K562 (cell line): ENCODE measurements around the gene RNF32. TPM values are rescaled to one million over a fixed set of nuclear protein-coding genes. Genes with fewer than 3 reads are reported as not detected.

Experiments
- AFF4 ChIP-seq: sonication (generic); formaldehyde crosslinking; IDR thresholded peaks from 2 replicates; pipeline ENCODE4 v1.8.0; 2023; ENCODE audit warnings: mild to moderate bottlenecking, missing genetic modification reagents
- E2F3 ChIP-seq: fragments of 250-450 bp; sonication (Bioruptor Pico); IDR thresholded peaks from 2 replicates; pipeline ENCODE4 v1.4.0; 2020; ENCODE audit warnings: mild to moderate bottlenecking
- E2F8 ChIP-seq: fragments of 450-650 bp; IDR thresholded peaks from 2 replicates; pipeline ENCODE4 v1.7.1; 2018; ENCODE audit warnings: mild to moderate bottlenecking, low read depth; ENCODE audit not compliant: partially characterized antibody
- E4F1 ChIP-seq: fragments of 250-450 bp; sonication (Bioruptor Pico); IDR thresholded peaks from 2 replicates; pipeline ENCODE4 v1.5.0; 2021; ENCODE audit warnings: mild to moderate bottlenecking, borderline replicate concordance
- ELF1 ChIP-seq: fragments of 200-800 bp; sonication (Bioruptor generic); IDR thresholded peaks from 2 replicates; pipeline ENCODE4 v1.6.1; 2016; ENCODE audit warnings: missing genetic modification characterization, missing compliant biosample characterization
- GABPB2 ChIP-seq: fragments of 250-450 bp; sonication (Bioruptor Pico); conservative IDR thresholded peaks from 2 replicates; pipeline ENCODE4 v1.5.1; 2021; ENCODE audit warnings: mild to moderate bottlenecking
- MCM3 ChIP-seq: fragments of 450-650 bp; IDR thresholded peaks from 2 replicates; pipeline ENCODE4 v1.6.1; 2016
- MLX ChIP-seq, 2 experiments: fragments of 450-650 bp in 1 of 2; sonication (generic) in 1 of 2; formaldehyde crosslinking; conservative IDR thresholded peaks; 2 replicates each; pipeline versions ENCODE4 v1.4.0 to v1.8.1; 2020 to 2022; ENCODE audit warnings: mild to moderate bottlenecking in 1 of 2, missing genetic modification reagents in 1 of 2
- PKNOX1 ChIP-seq: fragments of 450-650 bp; IDR thresholded peaks from 2 replicates; pipeline ENCODE4 v1.6.1; 2016
- SMAD1 ChIP-seq: fragments of 150-350 bp; IDR thresholded peaks from 2 replicates; pipeline ENCODE4 v1.6.1; 2014; ENCODE audit warnings: low read length, low read depth; ENCODE audit not compliant: partially characterized antibody
- STAT5A ChIP-seq: IDR thresholded peaks from 2 replicates; pipeline ENCODE4 v1.6.1; 2012; ENCODE audit warnings: low read length, inconsistent platforms, borderline replicate concordance
- TARDBP ChIP-seq: fragments of 450-650 bp; IDR thresholded peaks from 2 replicates; pipeline ENCODE4 v1.6.1; 2016
- TGIF2 ChIP-seq: sonication (generic); formaldehyde crosslinking; IDR thresholded peaks from 2 replicates; pipeline ENCODE4 v1.8.1; 2022; ENCODE audit warnings: mild to moderate bottlenecking, missing genetic modification reagents, moderate library complexity
- ZNF764 ChIP-seq: fragments of 250-450 bp; sonication (Bioruptor Pico); IDR thresholded peaks from 2 replicates; pipeline ENCODE4 v1.4.0; 2020; ENCODE audit warnings: low read depth, mild to moderate bottlenecking, moderate library complexity
- ZNF766 ChIP-seq: fragments of 200-800 bp; sonication (Bioruptor generic); conservative IDR thresholded peaks from 2 replicates; pipeline ENCODE4 v1.6.1; 2016; ENCODE audit warnings: missing genetic modification characterization, missing compliant biosample characterization
- polyA plus RNA-seq, 8 experiments: library from polyadenylated mRNA; depleted of rRNA in 4 of 8; stranded (reverse) in 5 of 8; unstranded in 3 of 8; fragments of >200 nt; fragmentation: Nextera tagmentation in 2 of 8; fragmentation: Illumina TruSeq in 1 of 8; extraction: Ambion mirVana in 2 of 8; extraction: Trizol in 1 of 8; gene quantifications; 2 replicates each; pipeline versions ENCODE4 v1.2.1 to v1.2.3, GENCODE V29; 2011 to 2014; ENCODE audit warnings: inconsistent platforms in 1 of 8, missing spikeins in 1 of 8
- total RNA-seq, 7 experiments: library from RNA; depleted of rRNA in 6 of 7; stranded (reverse); fragments of >200 nt in 6 of 7; fragmentation: Illumina TruSeq in 2 of 7; extraction: Trizol in 2 of 7; gene quantifications; 2 replicates each; pipeline versions ENCODE4 v1.2.1 to v1.2.3, GENCODE V29; 2011 to 2021; ENCODE audit warnings: low replicate concordance in 1 of 7

The RNF32 gene
- total and polyA plus RNA-seq, 9 of the 15 experiments (the other 6 are each of a cell fraction or from before 2014, with no cell fraction given), result 2.6 to 7.0 (median 4.6) TPM

GRCh38 chr7:156639426-156640256 lies 933 bp upstream of the RNF32 start (continued):
- TF ChIP-seq MCM3, result no peak
- TF ChIP-seq GABPB2, result no peak
- TF ChIP-seq SMAD1, result peak; percentile 68
- TF ChIP-seq MLX (CRISPR knock-in tag; conservative IDR thresholded peaks at IDR 0.05), result 0 out of 4 replicates have a peak, but pooled peaks of 1 of the 2 experiments have one; percentile 36
- TF ChIP-seq AFF4, result no peak; the same call in none of the 2 replicates
- TF ChIP-seq E4F1 (CRISPR knock-in tag), result no peak
- TF ChIP-seq TARDBP, result peak; percentile 13; the same call in 1 of the 2 replicates
- TF ChIP-seq STAT5A, result no peak
- TF ChIP-seq ZNF766 (CRISPR knock-in tag), result peak; percentile 47
- TF ChIP-seq E2F8, result peak; percentile 57
- TF ChIP-seq TGIF2, result peak; percentile 91
- no peak for TF ChIP-seq ZNF764 (CRISPR knock-in tag)
- peak; percentile 78 for TF ChIP-seq ELF1 (tag)
- TF ChIP-seq E2F3 (CRISPR knock-in tag), result 0 out of 2 replicates have a peak, but pooled peaks have one; percentile 21
- TF ChIP-seq PKNOX1, result no peak
